ENCODE data around the gene CRABP2. TPM values are rescaled to one million over a fixed set of nuclear protein-coding genes. Genes with fewer than 3 reads are reported as not detected.

The CRABP2 gene
- total and polyA plus RNA-seq, 2 of the 4 experiments (the other 2 are of a cell fraction), result 6.3 to 15.7 TPM

DNA sequence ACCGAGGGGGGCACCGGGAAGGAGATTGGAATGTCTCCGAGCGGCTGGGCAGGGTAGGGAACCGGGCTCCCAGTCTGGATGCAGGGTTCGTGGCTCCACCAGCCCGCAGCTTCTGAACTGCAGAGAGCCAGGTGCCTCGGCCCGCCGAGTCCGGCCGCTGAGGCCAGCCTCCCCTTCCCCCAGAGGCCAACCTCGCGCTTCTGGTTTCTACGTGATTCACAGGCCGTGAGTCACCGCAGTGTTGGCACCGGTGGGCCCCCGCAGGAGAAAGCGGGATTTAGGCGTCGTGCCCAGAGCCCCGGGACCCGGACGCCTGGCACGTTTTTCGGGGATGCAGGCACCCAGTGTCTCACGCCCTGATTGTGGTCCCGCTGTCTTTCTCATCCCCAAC lies 458 bp downstream of the CRABP2 start (continued):
- peak; percentile 71; the same call in 1 of the 2 replicates for TF ChIP-seq MAZ (IDR thresholded peaks at IDR 0.05; ENCODE audit: borderline replicate concordance, low read depth, low read length)

- POLR2A ChIA-PET (ENCODE audit: unreplicated experiment), result no interaction called here
- Histone ChIP-seq H2BK5ac (ENCODE audit: low read depth, low read length, poor library complexity, severe bottlenecking) (no peak overlapping the region), H2AFZ (replicated peaks; ENCODE audit: low read length, poor library complexity) (no peak overlapping the region), H2BK20ac (ENCODE audit: low read depth, low read length) (no peak overlapping the region), H3K4me1 (ENCODE audit: control insufficient read depth, insufficient read depth, low read length) (peaks cover 36% of the 10 kb centered on the region), H3K36me3 (ENCODE audit: control insufficient read depth, insufficient read depth, low read length) (no peaks in the 10 kb centered on the region), H4K8ac (ENCODE audit: low read depth in 2 of 2, low read length in 2 of 2) (no peak overlapping the region), H3K9ac (ENCODE audit: low read depth, low read length) (no peak overlapping the region), H2BK15ac (ENCODE audit: low read depth, low read length) (no peak overlapping the region), H3K23ac (ENCODE audit: low read depth, low read length) (no peak overlapping the region), H3K14ac (replicated peaks; ENCODE audit: low read depth, low read length) (no peak overlapping the region), H3K79me1 (ENCODE audit: low read depth in 1 of 2, low read length in 2 of 2) (no peaks in the 10 kb centered on the region), H3K4ac (ENCODE audit: low read depth, low read length) (no peak overlapping the region), H2AK5ac (ENCODE audit: low read depth, low read length) (peak overlapping the region; percentile 11; the same call in 1 of the 2 replicates), H3K4me2 (ENCODE audit: low read depth, low read length) (no peak overlapping the region; the same call in 1 of the 2 replicates), H3K9me1 (ENCODE audit: insufficient read depth, low read length) (no peaks in the 10 kb centered on the region), H2AK9ac (replicated peaks; ENCODE audit: low read depth, low read length, poor library complexity) (peak overlapping the region; percentile 14), H3K27ac (ENCODE audit: insufficient read depth, low read length) (no peak overlapping the region), H4K91ac (ENCODE audit: insufficient read depth, low read depth, low read length) (no peak overlapping the region), H3K18ac (ENCODE audit: low read depth, low read length) (no peak overlapping the region), H3K56ac (ENCODE audit: extremely low read depth, insufficient read depth, low read length) (no peak overlapping the region), H4K20me1 (ENCODE audit: insufficient read depth, low read length) (no peaks in the 10 kb centered on the region), H2BK120ac (ENCODE audit: low read depth, low read length) (no peak overlapping the region), H3K4me3 (ENCODE audit: insufficient read depth, low read depth, low read length) (no peak overlapping the region), H3K27me3 (ENCODE audit: control insufficient read depth, insufficient read depth, low read length) (peaks cover 5% of the 10 kb centered on the region), H3K9me3 (ENCODE audit: control insufficient read depth, insufficient read depth, low read length) (no peaks in the 10 kb centered on the region), H4K5ac (ENCODE audit: low read depth, low read length) (no peak overlapping the region)
- dilution Hi-C loops (cut with HindIII; ENCODE audit: low sequenced_read_pairs, unreplicated experiment), result no loop called here
- DNase-seq (no peak), ATAC-seq (ENCODE audit: low read depth) (no peak)
- no TSS peak for BruUV-seq (replicated peaks)
- in situ Hi-C loops (cut with MboI; ENCODE audit: low sequenced_read_pairs), result no loop called here
- intact Hi-C loops (cut with micrococcal nuclease), result no loop called here
- no CpG with 5 or more reads among the region's 10 CpGs for WGBS, 2 experiments (ENCODE audit: extremely low coverage in 2 of 2, insufficient read length in 1 of 2)
- CTCF ChIA-PET, result interaction anchor here (6.9 kb wide), 1 partner anchor 14 kb away, joined by 54 read pairs; no protein-coding TSS in a partner anchor
- TF ChIP-seq, protein P1, sequence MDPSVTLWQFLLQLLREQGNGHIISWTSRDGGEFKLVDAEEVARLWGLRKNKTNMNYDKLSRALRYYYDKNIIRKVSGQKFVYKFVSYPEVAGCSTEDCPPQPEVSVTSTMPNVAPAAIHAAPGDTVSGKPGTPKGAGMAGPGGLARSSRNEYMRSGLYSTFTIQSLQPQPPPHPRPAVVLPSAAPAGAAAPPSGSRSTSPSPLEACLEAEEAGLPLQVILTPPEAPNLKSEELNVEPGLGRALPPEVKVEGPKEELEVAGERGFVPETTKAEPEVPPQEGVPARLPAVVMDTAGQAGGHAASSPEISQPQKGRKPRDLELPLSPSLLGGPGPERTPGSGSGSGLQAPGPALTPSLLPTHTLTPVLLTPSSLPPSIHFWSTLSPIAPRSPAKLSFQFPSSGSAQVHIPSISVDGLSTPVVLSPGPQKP (IDR thresholded peaks at IDR 0.05; ENCODE audit: borderline replicate concordance, low read depth, low read length), result no peak
- TF ChIP-seq MAFK (IDR thresholded peaks at IDR 0.05; ENCODE audit: low read depth, low read length) (no peak), CEBPB (IDR thresholded peaks at IDR 0.05; ENCODE audit: low read depth, low read length) (no peak), USF2 (IDR thresholded peaks at IDR 0.05; ENCODE audit: low read depth, low read length) (no peak), POLR2A (IDR thresholded peaks at IDR 0.05; ENCODE audit: low read depth, low read length) (no peak), SMC3 (IDR thresholded peaks at IDR 0.05; ENCODE audit: low read depth, low read length) (no peak), CTCF (conservative IDR thresholded peaks at IDR 0.05; ENCODE audit: low read depth, low read length) (no peak), RAD21 (IDR thresholded peaks at IDR 0.05; ENCODE audit: low read length) (no peak), BHLHE40 (IDR thresholded peaks at IDR 0.05; ENCODE audit: low read depth, low read length) (no peak), FOS (IDR thresholded peaks at IDR 0.05; ENCODE audit: low read depth, low read length) (no peak), CHD1 (IDR thresholded peaks at IDR 0.05; ENCODE audit: low read depth, low read length) (no peak), MXI1 (IDR thresholded peaks at IDR 0.05; ENCODE audit: borderline replicate concordance, low read depth, low read length) (no peak), NFE2L2 (IDR thresholded peaks at IDR 0.05; ENCODE audit: low read depth, low read length) (no peak), RFX5 (IDR thresholded peaks at IDR 0.05; ENCODE audit: low read depth, low read length) (no peak)
Observed at GRCh38 chr1:156704166-156704711, 1.1 kb downstream of the CRABP2 start.
